HG02642 (cell line): ENCODE data around the gene SOX3.

Experiments used
- ATAC-seq: cut with Tn5 transposase; IDR thresholded peaks from one replicate; pipeline ENCODE4 v1.9.1; 2021; ENCODE audit warnings: mild to moderate bottlenecking; ENCODE audit not compliant: unreplicated experiment, poor library complexity

SOX3 gene

DNA sequence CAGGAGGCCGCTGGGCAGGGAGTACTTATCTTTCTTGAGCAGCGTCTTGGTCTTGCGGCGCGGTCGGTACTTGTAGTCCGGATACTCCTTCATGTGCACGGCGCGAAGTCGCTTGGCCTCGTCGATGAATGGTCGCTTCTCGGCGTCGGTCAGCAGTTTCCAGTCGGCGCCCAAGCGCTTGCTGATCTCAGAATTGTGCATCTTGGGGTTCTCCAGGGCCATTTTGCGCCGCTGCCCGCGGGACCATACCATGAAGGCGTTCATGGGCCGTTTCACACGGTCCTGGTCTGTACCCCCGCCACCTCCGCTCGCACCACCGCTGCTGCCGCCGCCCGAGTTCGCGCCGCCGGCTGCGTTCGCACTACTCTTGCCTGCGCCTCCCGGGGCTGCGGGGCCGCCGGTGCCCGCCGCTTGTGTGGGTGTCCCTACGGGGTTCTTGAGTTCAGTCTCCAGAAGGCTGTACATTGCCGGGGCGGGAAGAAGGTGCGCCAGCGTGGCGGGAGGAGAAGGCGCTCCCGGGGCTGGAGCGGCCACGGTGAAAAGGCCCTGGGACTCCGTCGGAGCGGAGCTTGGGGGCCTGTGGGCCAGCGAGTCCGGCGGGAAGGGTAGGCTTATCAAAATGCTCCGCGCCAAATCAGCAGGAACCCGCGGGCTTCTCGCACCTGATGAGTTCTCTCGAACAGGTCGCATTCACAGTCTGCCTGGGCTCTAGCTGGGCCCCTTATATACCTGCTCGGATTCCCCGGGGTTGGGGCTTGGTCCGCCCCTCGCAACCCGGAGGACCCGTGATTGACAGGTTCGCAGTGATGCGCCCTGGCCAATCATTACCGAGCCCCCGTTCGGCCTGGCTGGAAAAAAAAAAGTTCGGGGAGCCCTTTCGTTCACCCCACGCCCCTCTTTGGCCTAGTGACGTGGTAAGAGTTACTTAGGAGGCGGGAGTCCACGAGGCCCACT lies at the start of gene SOX3:
TSS of gene SOX3 (minus strand) at position 699 of the 954 bp plus-strand sequence. CDS start at position 690, 9 bp downstream.
- no peak for ATAC-seq

DNA sequence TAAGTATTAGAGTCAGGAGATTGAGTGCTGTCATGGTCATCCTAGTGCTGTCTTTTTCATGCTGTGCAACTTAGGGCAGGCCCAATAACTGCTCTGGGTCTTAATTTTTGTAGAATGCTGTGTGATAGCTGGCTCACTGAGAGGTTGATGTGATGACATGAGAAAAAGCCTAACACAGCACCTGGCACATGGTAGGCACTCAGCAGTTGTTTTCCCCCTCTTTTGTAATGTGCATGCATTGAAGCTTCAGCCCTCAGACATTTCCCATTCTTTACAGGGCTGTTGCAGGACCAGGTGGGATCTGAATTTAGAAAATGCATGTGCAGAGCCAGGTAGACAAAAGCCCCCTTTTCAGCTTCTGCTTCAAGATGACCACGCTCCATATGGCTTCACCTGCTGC lies 44.1 kb upstream of the SOX3 start:
- ATAC-seq = no peak

DNA sequence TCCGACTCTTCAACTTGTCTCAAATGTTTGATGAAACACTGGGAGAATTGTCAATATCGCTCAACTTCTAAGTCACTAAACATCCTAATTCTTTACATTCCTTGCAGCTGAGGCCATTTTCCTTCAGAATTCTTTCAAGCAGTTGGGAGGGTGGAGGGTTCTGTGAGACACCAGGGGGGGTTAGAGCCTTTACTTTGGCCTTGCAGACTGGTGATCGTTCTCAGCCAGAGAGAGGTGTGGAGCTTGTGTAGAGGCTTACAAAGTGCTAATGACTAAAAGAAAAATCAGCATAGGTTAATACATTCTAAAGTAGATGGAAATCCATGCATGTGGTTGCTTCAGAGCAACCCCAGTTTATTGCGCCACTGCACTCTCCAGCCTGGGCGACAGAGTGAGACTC lies 21.3 kb upstream of the SOX3 start:
- ATAC-seq = no peak

DNA sequence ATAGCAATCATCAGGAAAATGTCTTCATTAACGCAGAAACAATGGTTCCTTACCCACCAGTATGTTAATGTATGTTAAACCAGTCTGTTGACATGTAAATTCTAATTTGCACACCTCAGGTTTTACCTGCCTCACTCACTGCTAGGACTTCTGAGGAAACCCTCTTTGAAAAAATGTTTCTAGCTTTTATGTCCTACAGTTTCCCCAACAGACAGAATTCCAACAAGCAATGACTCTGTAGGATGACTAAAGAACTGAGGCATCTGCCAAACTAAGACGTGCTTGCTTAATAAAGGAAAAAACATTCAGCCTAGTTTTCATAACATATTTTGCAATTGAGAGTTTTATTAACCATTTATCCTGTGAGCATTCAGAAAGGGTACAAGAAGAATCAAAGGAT lies 20.6 kb upstream of the SOX3 start:
- ATAC-seq = no peak

DNA sequence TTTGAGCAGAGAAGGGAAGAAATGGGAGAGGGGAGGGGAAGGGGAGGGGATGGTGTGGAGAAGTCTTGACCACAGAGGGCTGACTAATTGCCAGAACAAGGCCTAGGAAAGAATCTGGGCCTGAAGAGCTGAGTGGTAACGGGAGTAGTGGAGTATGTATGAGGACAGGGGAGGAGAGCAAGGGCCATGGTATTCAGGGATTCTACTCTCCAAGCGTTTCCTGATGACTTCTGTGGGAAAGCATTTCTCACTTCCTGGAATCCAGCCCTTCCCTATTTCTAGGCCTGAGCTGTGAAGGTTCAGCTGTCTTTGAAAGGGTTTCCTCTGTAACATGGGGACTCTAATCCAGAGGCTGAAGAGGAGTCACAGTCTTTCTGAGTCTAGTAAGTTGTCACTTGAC lies 19.7 kb upstream of the SOX3 start:
- no peak for ATAC-seq

DNA sequence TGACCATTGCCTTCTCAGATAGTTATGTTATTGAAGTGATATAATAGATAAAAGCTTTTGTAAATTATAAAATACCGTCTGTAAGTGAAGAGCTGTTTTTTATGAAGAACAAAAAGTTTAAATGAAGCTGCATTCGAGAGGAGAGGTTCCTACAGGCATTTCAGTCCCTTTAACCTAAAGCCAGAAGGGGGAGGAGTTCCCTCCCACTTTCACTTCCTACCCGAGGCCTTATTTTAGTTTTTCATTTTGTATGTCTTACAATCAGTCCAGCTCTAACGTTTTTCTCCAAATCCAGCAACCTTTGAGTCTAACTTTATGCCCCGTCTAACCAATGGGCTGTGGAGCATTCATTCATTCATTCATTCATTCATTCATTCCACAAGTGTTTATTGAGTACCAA lies 16.5 kb upstream of the SOX3 start:
- ATAC-seq = no peak

DNA sequence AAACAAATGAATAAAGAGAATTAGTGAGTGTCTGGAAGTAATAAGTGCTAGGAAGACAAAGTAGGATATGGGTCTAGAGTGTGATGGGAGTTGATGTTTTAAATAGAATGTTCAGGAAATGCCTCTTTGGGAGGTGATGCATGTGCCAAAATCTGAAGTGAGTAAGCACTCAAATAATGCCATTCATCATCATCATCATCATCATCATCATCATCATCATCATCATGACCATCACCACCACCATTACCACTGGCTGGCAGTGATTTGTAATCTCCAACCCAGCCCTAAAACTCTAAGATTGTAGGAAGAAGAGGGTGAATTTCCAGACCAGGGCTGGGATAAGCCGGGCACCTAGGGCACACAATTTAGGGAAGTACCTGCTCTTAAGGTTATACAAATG lies 9.7 kb upstream of the SOX3 start:
- ATAC-seq = no peak

DNA sequence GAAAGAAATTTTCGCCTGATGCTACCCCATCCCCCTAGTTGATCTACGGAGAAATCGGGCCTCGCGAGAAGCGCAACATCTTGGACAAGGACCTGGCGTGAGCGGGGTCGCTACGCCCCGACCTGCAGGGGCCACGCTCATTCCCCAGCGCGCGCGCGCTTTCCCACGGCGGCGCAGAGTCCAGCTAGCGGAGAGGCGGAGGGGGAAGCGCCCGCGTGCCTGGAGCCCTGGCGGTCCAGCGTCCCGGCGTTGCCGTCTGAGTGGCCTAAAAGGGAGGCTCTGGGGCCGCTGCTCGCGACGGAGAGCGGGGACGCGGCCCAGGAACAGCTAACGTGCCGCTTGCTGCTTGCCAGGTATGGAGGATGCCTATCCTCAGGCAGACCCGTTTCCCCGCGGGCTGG lies 6.0 kb upstream of the SOX3 start:
- ATAC-seq = no peak

DNA sequence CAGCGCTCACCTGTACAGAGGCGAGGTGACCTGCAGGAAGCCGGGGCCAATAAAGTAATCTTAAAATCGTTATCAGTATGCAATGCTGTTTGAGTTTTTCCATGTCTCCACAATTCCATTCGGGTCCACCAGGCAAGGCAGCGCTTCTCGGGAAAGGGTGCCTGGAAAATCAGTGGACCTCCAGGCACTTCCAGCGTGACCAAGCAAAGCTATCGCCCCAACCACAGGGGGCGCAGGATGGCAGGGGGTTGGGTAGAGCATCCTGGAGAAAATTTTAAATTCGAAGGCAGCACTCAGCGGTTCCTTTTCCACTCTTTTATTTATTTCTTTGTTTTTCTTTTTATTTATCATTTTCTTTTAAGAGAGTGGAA lies 5.4 kb upstream of the SOX3 start:
- ATAC-seq = no peak

DNA sequence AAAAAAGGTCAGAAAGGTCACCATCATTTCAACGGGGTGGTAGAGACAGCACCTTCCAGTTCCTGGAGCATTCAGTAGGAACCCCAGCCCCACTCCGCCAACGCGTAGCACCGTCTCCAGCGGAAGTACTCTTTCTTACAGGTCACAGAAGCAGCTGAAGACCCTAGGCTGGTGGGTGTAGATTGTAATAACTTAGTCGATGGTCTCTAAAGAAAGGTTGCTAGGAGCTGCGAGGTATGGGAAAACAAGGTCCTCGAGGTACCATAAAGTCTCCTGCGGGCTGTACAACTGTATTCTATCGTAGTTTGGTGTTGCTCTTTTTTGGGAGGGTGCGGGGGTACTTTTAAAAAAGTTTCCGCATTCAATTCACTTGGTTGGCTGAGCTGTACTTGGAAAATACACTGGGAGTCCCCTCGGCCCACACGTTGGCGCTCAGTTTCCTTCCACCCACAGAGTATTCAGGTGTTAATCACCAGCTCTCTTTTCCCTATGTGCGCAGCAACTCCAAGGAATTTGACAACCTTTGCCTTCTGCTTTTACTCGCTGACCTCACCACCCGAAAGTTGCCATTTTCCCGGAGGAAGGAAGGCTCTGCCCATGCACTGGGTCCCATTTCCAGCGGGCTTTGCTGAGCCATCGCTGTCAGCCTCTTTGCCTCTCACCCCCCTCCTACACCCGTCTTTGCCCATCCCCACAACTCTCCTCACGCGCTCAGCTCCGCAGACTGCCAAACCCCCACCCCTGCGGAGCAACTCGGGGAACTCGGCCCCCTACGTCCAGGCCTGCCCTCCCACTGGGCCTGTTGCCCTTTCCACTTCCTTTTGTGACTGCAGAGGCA lies 4.8 kb upstream of the SOX3 start:
- no peak for ATAC-seq

DNA sequence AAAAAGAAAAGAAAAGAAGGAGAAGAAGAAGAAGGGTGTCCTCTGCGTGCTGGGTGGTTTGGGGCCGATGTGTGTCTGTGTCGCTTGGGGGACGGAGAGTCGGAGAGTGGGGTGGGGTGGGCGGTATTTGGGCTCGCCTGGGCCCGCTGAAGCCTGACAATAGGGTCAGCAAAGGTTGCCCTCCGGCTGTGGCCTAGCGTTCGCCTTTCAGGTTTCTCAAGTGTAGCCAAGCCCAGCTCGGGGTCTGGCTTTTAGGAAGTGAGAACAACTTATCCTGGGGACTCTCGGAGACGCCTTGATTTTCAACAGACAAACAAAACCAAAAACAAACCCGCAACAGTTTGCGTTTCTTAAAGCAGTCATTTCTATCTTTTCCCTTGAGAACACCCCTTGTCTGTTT lies 4.1 kb upstream of the SOX3 start:
- no peak for ATAC-seq

DNA sequence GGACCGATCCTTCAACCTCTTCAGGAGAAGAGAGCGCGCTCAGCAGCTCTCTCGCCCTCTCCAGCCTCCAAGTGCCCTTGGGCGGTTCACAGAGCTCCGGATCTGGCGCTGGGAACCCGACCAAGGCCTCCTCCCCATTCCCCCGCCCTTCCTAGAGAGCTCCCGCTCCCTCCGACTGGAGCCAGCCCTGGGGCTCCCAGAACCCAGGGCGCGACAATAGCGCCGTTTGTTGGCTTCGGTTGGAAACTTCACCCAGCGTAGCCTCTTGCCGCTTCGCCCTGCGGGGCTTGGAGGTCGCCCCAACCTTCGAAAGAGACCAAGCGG lies 3.1 kb upstream of the SOX3 start:
- ATAC-seq = no peak

DNA sequence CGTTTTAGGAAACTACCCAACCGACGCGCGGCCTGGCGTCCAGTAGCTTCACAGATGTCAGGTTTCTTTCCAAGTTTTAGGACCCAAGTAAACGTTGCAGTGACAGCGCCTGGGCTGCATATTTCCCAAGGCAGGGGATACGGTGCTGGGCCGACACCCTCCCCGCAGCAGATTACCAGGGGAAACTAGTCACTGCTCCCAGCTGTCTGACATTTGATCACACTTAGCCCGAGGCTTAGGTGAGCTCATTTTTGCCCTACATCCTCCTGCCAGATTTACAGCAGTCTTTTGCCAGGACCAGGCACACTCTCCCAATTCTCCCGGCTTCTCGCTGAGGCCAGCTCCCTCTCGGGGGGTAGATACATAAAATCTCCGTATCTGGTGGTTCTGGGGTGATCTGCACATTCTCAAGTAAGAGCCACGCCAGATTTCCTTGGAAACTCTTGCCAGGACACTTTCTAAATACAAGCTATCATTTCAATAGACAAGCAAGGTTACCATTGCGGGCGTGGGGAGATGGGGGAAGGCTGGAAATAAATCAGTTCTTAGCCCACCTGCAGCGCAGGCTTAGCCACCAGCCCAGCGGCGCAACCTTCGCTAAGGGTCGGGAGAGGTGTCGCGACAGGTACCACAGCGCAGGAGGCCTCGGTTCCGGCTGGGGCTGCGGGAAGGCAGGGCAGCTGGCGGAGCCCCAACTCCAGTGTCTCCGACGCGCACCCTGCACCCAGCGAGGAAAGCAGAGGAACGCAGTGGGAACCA lies 2.5 kb upstream of the SOX3 start:
- ATAC-seq = no peak

DNA sequence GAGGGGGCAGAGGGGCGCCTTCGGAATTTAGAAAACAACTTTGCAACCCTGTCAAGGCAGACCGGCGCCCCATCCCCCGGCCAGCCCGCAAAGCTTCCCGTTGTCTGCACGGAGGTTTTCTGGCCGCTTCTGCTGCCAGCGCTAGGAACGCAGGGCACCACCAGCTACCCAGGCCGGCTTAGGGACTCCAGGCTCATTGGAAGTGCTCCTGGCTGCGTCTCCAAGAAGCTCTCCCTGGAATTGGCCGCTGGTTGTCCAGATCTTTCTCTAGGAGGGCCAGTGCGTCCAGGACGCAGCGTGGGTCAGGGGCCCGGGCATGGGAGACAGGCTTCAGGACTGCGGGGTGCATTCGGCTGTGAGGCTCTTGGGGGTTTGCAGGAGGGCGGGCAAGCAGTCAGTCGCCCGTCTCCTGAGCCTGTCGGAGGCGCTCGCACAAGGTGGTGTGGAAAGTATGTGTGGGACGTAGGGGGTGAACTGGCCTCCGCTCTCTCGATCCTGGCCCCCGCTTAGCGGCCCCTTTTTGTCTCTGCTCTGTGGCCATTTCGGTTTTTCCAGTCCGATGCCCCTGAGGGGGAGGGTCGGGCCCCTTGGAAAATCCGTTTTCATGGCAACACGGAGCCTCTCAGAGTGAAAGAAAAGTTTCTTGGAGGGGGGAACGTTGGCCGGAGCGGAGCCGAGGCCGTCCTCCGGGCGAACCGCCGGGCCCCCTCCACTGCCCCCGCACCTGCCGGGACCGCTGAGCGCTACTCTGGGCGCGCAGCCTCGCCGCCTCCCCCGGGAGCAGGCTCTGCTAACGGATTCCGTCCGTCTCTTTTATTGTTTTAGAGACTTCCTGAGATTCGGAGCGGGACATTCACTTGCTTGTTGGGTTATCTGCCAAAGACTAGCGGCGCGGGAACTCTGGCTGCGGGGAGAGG lies 810 bp upstream of the SOX3 start:
- no peak for ATAC-seq

DNA sequence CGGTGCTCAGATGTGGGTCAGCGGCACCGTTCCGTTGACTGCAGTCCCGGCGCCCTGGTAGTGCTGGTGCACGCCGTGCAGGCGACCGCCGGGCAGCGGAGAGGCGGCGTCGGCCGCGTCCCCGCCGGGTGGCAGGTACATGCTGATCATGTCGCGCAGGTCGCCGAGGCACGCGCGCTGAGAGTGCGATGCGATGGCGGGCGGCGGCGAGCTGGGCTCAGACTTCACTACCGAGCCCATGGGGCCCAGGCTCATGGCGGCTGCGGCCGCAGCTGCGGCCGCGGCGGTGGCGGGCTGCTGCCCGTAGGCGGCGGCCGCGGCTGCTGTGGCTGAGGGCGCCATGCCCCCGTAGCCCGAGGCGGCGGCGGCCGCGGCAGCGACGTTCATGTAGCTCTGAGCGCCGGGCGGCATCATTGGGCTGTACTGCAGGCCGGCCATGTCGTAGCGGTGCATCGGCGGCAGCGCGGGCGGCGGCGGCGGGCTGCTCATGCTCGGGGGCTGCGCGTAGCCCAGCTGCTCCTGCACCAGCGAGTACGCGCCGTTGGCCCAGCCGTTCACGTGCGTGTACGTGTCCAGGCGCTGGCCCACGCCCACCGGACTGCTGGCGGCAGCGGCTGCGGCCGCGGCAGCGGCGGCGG lies 1.0 kb downstream of the SOX3 start:
- no peak for ATAC-seq

DNA sequence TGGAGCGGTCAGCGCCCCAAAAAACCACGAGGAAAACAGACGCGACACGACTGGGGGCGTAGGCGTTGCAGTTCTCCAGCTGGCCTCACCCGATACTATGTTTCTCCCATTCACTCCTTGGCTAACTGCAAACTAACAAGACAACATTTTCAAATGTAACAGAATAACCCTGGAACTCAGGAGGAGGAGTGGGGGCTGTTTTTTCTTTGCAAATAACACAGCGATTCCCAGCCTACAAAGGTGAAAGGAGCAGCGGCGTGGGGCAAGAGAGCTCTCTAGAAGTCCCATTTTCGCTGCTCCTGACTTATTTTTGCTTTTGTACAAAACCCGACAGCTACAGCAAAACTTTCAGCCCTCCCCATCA lies 1.6 kb downstream of the SOX3 start:
- no peak for ATAC-seq

DNA sequence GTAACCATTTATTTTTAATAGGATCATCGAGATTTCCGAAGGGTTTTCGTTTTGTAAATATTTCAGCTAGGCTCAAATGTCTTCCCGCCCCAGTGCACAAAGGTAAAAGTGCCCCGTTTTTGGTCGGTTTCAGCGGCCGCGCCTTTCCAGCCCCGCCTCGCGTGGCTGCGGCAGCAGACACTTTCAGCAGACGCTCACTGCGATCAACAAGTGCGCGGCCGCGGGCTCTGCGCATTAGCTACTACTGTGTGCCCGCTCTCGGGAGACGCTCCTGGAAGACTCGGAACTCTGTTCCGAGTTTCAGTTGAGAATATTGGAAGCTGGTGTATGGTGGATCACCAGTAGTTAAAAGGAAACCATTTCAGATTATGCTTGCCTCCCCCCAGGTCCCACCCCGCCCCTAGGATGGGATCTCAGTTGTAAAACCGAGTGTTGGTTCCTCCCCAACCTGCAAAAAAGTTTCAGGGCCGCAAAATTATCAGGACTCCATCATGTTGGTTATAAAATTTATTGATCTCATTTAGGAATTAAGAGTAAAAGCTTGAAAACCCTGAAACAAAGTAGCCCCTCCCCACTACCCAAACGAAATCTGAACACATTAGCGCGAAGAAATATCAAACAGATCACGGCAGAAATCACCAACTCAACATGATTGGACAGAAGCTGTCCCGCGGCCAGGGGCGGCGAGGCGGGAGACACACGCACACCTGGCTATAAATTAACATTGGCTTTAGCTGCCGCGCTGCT lies 2.2 kb downstream of the SOX3 start:
- ATAC-seq = no peak

DNA sequence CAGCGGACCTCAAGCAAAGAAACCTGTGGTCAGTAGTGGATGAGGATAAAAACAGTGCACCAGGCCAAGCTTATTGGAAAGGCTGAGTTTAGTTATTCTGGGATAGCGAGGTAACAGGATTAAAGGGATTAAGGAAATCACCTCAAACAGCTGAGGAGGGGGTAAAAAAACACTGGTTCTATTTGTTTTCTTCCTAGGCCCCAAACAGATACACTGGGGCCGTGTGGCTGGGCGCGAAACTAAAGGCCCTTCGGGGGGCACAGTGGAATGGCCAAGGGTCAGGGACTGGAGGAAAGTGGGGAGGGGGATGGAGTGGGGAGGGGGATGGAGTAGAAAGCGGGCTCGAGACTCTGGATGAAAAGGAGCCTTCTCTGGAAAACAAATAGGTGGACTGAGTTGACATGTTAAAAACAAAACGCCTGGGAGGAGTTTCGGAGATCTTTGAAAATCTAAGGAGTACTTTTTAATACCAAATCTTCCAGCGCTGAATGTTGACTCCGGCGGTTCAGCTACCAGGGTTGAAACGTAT lies 2.9 kb downstream of the SOX3 start:
- no peak for ATAC-seq

DNA sequence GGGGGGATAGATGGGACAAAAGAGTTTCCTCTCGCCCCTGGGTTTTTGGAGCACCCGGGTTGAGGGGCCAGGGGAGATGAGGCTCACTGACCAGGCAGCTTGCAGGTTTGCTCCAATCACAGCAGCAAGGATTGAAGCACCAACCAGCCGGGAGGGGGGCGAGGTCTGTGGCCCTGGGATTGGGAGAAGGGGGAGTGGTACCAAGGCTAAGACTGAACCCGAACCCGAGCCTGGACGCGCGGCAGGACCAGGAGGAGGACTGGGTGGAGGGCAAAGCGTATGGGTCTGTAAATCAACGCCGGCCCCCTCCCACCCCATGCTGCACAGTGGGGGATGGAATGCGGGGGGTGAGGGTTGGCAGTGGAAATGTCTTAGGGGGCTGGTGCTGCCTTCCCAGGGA lies 3.5 kb downstream of the SOX3 start:
- ATAC-seq = no peak
